COR-L47 (cell line): ENCODE measurements around the gene IMMP2L.
"Not testable (repeated sequence)": the region's sequence is repeated elsewhere in the genome, so short reads cannot be mapped to it uniquely, and the experiment has no call there.

Source experiments
- DNase-seq: peaks from one replicate; lab custom pipeline; 2025; lab: John Stamatoyannopoulos, UW

Gene IMMP2L

DNA sequence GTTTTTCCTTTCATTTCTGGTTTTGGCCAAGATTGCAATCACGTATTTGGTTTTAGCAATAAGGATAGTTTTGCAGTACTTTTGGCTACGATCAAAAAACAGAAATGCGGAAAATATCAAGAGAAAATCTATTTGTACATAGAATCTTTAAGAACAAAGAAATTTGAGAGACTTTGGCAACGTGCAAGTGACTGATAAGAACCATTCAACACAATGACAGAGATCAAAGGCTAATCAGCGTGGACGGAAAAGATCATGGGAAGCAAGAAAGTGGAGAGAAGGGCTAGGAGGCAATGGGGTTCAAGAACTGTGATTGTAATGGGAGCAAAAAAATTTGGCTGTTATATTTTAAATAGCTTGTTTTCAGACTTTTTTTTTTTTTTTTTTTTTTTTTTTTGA is 487.5 kb downstream of the IMMP2L start:
- no peak for DNase-seq

DNA sequence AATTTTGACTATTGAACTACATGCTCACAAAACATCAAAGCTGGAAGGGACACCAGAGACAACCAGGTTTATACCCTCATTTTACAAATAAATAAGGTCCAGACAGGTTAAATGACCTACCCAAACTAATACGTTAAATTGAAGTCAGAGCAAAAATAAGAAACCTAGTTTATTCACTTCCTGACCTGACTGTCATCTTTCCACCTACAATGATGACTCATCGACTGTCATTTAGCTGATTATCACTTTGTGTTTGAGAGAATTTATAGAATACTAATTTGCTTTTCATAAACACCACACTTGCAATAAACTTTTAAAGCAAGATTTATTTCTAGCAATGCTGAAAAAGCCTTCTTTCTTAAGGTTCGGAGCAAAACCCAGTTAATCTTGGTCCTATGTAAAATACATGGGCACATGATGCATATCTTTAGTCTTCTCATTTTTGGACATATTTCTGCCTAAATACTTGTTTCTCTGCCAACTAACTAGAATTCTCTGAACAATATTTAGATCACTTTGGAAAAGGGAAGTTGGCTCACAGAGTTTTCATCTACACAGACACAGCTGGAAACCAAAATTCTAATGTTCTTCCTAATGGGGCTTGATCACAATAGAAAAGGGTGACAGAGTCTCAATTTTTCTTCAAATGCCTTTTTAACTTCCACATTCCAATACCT is 488.1 kb downstream of the IMMP2L start:
- DNase-seq: no peak

DNA sequence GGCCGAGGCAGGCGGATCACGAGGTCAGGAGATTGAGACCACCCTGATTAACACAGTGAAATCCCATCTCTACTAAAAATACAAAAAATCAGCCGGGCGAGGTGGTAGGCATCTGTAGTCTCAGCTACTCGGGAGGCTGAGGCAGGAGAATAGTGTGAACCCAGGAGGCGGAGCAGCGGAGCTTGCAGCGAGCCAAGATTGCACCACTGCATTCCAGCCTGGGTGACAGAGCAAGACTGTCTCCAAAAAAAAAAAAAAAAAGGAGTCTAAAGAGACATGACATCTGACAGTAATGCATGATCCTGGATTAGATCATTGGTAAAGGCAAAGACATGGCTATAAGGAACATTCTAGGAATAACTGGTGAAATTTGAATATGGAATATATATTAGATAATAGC is 489.6 kb downstream of the IMMP2L start:
- DNase-seq: not testable (repeated sequence)

DNA sequence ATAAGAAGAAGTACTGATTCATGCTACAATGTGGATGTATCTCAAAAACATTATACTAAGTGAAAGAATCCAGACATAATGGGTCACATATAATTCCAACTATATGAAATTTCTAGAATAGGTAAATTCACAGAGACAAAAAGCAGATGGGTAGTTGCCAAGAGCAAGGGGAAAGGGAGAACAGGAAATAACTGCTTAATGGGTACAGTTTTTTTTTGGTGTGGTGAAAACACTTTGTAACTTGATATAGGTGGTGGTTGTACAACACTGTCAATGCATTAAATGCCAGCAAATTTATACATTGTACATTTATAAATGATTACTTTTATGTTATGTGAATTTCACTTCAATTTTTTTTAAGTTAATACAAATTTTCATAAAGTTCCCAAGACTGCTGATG is 490.7 kb downstream of the IMMP2L start:
- no peak for DNase-seq

DNA sequence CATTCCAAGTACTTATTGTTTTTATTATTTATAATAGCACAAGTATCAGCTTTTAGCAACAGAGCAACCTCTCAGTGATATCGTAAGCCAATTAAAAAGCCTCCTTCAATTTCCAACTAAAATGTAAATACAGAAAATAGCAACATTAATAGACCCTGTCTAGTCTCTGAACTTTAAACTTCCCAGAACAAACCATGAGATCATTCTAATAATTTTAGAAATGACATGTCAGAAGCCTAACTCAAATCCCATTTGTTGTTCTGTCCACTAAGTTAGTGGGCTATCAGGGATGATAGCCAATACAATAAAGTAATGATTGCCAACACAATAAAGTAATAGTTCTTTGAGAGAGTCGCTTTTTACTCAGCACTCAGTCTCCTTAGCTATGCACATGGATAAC is 493.7 kb downstream of the IMMP2L start:
- no peak for DNase-seq

DNA sequence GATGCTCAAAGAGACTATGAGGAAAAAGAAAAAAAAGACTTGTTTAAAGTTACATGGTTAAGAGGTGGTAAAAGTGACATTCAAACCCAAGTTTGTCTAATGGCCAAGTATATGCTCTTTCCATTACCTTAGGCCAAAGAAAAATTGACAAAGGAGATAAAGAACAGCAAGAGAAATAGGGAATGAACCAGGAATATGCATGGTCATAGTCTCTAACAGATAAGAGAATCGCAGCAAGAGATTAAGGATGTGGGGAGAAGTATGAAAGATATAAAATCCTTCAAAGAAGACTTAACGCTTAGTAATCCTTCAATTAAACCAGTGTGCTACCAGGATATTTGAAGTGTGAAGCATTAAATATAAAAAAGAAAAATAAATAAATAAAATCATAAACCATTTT is 494.6 kb downstream of the IMMP2L start:
- DNase-seq: no peak

DNA sequence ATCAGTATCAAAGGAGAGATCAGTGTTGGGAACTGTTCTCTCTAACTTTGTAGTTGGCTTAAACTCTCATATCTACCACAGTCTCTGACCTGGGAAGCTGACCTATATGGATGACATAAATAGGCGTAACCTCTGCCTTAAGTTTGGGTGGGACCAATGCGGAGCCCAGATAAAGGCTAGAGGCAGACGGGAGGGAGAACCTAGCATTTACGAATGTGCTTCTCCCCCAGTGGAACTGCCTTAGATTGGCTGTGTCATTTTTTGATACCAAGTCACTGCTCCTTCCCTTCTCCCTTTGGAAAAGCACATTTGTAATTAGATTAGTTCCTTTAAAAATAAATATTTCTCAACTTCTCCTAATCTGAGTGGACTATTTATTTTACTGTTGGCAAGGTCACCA is 495.0 kb downstream of the IMMP2L start:
- DNase-seq: no peak

DNA sequence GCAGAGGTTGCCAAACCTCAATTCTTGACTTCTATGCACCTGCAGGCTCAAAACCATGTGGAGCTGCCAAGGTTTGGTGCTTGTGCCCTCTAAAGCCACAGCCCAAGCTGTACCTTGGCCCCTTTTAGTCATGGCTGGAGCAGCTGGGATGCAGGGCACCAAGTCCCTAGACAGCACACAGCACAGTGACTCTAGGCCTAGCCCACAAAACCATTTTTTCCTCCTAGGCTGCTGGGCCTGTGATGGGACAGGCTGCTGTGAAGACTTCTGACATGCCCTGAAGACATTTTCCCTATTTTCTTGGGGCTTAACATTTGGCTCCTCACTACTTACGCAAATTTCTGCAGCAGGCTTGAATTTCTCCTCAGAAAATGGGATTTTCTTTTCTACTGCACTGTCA is 499.1 kb downstream of the IMMP2L start:
- no peak for DNase-seq

DNA sequence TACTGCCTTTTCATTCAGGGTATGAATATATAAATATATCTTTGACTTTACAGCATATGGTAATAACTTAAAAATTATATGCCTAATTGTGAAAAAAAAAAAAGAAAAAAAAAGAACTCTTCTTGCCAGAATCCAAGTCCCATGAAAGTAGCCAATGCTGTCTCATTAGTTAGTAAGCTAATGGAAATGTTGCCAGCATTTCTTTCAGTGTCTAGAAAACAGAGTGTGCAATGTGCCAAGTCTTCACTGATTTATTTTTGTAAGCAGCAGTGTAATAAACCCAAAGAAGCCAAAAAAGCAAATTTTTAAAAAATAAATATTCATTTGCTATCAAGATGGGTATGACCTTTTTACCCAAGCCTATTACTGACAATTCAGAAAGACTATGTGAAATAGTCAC is 502.5 kb downstream of the IMMP2L start:
- DNase-seq: no peak

DNA sequence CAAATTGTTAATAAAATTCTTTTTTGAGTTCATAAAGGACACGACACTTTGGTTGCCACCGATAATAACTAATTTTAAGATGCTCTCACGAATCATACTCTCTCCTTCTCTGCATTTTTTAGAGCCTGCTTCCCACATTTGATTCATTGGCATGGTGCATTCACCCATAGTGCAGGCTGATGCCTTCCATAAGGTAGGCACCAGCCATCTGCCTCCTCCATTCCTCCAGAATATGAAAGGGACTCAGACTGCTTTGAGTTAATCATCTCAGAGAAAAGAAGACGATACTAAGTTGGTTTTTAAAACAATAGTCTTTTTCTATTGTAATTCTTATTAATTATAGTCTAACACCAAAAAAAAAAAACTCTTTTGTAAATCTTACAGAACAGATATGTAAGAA is 505.2 kb downstream of the IMMP2L start:
- no peak for DNase-seq

DNA sequence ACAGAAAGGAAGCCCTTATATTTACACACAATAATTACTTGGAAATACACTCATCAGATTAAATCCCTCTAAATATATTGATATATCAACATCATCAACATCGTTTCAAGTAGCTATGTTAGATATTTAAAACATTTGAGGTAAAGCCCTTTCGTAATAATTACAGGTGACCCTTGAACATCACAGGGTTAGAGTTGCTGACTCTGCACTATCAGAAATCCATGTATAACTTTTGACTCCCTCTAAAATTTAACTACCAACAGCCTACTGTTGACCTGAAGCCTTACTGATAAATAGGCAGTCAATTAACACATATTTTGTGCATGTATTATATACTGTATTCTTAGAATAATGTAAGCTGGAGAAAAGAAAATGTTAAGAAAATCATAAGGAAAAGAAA is 505.9 kb downstream of the IMMP2L start:
- no peak for DNase-seq

DNA sequence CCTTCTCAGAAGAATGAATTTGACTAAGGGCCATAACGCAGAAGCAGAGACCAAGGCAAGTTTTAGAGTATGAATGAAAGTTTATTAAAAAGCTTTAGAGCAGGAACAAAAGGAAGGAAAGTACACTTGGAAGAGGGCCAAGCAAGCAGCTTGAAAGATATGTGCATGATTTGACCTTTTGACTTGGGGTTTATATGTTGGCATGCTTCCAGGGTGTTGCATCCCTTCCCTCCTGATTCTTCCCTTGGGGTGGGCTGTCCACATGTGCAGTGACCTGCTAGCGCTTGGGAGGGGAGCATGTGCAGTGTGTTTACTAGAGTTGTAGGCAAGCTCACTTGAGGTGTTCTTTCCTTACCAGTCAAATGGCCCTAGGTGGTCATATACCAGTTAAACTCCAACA is 509.3 kb downstream of the IMMP2L start:
- DNase-seq: no peak

DNA sequence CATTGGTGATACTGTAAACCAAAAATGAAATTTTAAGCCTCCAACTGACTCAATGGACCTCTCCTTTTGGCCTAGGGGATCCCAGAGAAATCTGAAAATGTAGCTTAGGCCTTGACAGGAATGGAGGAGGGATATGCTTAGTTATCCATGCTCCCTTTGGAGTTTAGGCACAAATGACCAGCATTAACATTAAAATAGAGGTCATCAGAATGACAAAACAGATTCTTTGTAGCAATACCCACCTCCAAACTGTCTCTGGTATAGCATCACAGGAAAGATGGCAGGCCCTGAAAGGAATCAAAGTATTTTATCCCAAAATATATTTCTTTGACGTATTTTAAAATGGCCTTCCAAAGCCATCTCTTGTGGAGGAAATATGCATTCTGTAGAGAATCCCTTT is 510.5 kb downstream of the IMMP2L start:
- no peak for DNase-seq

DNA sequence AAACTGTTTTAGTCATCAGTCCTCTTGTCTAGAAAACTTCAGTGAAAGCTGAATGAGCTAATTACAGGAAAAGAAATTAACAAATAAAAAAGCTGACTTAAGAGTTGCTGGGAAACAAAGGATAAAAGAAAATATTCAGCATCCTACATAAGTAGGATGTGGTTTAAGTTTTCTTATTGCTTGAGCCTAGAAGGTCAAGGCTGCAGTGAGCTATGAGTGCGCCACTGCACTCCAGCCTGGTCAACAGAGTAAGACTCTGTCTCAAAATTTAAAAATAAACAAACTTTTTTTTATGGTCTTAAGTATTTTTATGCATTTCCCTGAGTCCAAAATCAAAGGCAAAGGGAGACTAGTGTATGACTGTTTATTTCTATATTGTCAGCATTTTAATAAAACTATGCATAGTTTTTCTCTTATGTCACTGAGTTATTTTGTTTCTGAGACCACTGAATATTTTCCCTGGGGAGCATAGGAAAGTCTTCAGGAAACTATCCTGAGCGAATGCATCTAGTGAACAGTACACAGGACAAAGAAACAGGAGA is 511.3 kb downstream of the IMMP2L start:
- no peak for DNase-seq

DNA sequence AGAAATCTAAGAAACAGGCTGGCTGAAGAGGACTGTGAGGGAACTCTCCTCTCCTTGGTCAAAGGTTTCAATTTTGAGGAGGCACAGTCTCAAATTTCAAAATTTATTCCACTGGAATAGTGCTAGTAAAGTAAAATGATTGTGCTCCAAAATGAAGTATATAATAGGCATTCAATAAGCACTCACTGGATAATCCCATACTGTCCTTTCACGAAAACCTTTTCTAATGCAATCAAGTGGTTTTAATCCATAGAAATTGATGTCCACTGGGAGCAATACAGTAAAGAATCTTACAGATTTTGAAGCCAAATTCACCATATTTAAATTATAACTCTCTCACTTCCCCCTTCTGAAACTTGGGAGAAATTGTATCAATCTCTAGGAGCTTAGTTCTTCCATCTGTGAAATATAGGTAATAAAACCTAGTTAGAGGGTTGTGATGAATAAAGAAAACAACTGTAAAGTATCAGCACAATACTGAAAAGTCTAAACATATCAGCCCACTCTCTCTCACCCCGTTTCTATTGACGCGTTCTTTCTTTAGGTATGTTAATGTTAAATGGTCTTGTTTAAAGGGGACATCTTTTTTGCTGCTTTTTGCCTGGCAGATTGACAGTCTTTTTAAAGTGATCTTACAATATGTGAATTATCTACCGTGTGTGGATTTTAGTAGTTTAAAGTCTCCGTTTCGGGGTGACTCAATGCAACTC is 512.2 kb downstream of the IMMP2L start:
- DNase-seq: no peak

DNA sequence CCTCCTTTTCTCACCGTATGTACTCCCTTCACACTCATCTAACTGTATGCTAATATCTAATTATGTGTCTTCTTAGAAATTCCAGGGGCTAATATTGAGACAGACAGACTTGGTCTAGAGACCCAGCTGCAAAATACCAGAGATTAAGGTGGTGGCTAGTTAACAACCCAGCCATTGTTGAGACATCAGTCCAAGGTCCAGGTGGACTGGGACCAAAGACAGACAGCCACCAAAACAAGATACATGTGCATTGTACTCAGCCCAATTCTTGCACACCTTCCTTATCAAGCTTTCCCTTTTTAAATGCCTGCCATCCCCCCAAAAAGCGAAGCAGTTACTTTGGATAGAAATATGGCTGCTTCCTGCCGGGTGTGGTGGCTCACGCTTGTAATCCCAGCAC is 514.7 kb downstream of the IMMP2L start:
- no peak for DNase-seq

DNA sequence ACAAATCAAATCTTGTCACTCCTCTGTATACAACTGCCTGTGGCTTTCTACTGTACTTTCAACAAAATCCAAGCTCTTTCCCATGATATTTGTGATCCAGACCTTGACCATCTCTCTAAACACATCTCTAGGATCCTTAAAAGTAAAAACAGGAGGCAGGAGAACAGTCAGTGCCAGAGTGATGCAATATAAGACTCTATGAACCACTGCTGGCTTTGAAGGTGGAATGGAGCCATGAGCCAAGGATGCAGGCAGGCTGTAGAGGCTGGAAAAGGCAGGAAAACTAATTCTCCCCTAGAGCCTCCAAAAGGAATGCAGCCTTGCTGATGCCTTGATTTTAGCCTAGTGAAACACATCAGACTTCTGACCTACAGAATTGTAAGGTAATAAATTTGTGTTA is 516.8 kb downstream of the IMMP2L start:
- DNase-seq: no peak

DNA sequence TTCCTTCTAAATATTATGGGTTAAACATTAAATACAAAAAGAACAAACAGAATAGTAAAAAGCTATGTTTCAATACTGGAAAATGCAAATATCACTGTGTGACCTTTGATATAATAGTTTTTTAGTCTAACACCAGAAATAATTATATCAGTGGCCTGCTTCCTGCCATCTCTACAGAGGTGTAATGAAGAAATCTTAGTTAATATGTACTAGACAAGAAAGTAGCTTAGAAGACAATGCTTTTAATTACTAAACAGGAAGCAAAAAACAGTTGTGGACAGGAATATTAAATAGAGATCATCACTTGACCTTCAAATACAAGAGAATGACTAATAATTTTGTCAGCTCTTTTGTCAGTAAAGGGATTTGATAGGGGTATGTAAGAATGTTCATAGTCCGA is 518.7 kb downstream of the IMMP2L start:
- no peak for DNase-seq

DNA sequence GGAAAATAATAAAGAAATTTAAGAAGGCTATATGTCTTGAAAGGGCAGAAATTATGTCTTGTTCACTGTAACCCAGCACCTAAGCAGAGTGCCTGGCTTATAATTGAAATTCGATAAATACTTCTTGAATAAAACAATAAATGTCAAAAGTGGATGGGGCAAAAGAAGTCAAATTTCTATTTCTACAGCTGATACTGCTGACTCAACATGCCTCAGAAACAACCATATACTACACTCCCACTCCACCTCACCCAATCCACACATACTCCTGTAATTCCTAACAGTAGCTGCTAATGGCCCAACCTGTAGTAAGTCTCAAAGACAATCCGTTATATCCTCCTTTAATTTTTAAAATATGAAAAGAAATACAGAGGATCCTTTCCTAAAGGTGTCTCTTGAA is 519.5 kb downstream of the IMMP2L start:
- DNase-seq: no peak

DNA sequence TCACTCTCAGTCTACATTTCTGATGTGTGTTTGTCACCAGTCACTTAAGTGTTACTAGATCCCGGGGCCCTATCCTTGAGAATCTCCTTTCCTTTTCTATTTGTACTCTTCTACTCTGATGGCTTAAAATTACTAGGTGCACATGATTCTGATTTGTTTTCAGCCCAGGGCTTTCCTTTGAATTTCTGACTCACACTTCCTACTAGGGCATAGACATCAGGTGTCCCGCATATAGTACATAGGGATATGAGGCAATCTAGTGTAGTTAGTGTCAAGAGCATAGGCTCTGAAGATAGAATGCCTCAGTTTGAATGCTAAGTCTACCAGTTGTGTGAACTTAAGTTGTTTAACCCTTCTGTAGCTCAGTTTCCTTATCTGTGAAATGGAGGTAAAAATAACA is 520.7 kb downstream of the IMMP2L start:
- no peak for DNase-seq

DNA sequence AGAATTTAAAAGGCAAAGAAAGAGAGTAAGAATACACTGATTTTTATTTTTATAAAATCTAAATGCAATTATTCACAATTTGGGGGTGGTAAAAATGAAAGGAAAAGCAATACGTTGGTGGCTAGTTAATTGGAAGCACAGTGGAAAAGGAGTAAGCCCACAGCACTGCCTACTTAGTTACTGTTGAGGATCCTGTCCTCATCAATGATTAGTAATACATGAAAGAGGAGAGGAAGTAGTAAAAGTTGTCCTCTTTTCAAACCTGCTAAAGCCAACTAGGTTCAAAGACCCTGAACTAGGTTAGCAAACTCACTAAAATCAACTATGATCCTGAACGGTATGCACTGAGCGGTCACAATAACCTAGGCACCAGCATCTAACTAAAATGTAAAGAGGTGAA is 524.1 kb downstream of the IMMP2L start:
- DNase-seq: no peak

DNA sequence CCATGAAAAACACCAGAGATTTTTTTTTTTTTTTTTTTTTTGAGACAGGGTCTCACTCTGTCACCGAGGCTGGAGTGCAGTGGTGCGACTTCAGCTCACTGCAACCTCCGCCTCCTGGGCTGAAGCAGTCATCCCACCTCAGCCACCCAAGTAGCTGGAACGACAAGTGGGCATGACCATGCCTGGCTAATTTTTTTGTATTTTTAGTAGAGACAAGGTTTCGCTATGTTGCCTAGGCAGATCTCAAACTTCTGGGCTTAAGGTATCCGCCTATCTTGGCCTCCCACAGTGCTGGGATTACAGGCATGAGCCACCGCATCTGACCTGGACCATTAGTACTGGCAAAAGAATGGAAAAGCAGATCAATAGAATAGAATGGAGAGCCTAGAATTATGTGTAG is 530.4 kb downstream of the IMMP2L start:
- no peak for DNase-seq

DNA sequence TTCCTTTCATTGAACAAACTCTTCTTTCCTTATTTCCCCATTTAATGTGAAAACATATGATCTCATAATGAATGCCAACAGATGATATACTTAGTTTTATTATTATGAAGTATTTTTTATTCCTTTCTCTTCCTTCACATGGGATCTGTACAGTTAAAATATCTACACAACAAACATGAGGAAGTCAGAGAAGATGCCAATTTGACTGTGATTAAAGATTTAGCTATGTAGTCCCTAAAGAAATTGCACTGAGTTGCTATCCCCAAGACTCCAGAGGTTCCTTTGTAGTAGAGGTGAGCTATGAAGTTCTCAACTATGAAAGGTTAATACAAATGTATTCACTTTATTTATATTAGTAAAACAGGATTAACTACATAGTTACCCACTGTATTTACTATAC is 532.0 kb downstream of the IMMP2L start:
- DNase-seq: no peak
